RKO (cell line): ENCODE data around the gene RABL6.
"Not testable (repeated sequence)": the region's sequence is repeated elsewhere in the genome, so short reads cannot be mapped to it uniquely, and the experiment has no call there.

ENCODE experiments used
- DNase-seq: peaks from one replicate; pipeline ENCODE4 v3.0.0-alpha.2; 2016; ENCODE audit warnings: low spot score

The RABL6 gene

GRCh38 chr9:136820971-136821825 is 13.4 kb downstream of the RABL6 start:
- DNase-seq = no peak

GRCh38 chr9:136821826-136822544 is 14.2 kb downstream of the RABL6 start:
- no peak for DNase-seq

GRCh38 chr9:136823136-136824046 is 15.6 kb downstream of the RABL6 start:
- no peak for DNase-seq

GRCh38 chr9:136824496-136825225 is 16.9 kb downstream of the RABL6 start:
- no peak for DNase-seq

- no peak for DNase-seq
Observed at GRCh38 chr9:136825295-136826187, 17.8 kb downstream of the RABL6 start.

GRCh38 chr9:136826188-136826541 is 18.4 kb downstream of the RABL6 start:
- DNase-seq = no peak

GRCh38 chr9:136826703-136827582 is 19.2 kb downstream of the RABL6 start:
- DNase-seq = no peak

GRCh38 chr9:136827794-136828473 is 20.2 kb downstream of the RABL6 start:
- no peak for DNase-seq

- DNase-seq = no peak
Observed at GRCh38 chr9:136828474-136829140, 20.9 kb downstream of the RABL6 start.

- no peak for DNase-seq
Observed at GRCh38 chr9:136829412-136829811, 21.7 kb downstream of the RABL6 start.

- no peak for DNase-seq
Observed at GRCh38 chr9:136829981-136830885, 22.5 kb downstream of the RABL6 start.

- no peak for DNase-seq
Observed at GRCh38 chr9:136831002-136831719, 23.4 kb downstream of the RABL6 start.

- no peak for DNase-seq
Observed at GRCh38 chr9:136831720-136832104, 24.0 kb downstream of the RABL6 start.

- no peak for DNase-seq
Observed at GRCh38 chr9:136832581-136832980, 24.8 kb downstream of the RABL6 start.

- DNase-seq = not testable (repeated sequence)
Observed at GRCh38 chr9:136833381-136834048, 25.8 kb downstream of the RABL6 start.
